ENCODE data around the gene ITGAD.
"Not testable (repeated sequence)": the region's sequence is repeated elsewhere in the genome, so short reads cannot be mapped to it uniquely, and the experiment has no call there.

Gene ITGAD

DNA sequence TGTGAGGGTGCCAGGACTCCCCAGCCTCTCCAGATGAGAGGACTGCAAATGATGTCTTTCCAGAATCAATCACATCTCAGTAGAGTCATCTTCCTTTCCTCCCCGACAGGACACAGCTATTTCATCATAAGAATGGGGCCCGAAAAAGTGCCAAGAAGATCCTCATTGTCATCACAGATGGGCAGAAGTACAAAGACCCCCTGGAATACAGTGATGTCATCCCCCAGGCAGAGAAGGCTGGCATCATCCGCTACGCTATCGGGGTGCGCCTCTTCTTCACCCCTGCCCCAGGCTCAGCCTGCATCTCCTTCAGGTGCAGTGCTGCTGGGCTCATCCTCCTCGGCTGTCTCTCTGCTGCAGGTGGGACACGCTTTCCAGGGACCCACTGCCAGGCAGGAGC, 14.3 kb downstream of the ITGAD start:
- FAIRE-seq = no peak

- FAIRE-seq = no peak
These were observed 16.3 kb downstream of the ITGAD start for GRCh38 chr16:31409433-31409832.

GRCh38 chr16:31410082-31410481, 16.9 kb downstream of the ITGAD start:
- FAIRE-seq = no peak

GRCh38 chr16:31411024-31411844, 18.1 kb downstream of the ITGAD start:
- no peak for FAIRE-seq

GRCh38 chr16:31412750-31413149, 19.6 kb downstream of the ITGAD start:
- FAIRE-seq = no peak

- FAIRE-seq = no peak
These were observed 20.2 kb downstream of the ITGAD start for GRCh38 chr16:31413381-31413780.

DNA sequence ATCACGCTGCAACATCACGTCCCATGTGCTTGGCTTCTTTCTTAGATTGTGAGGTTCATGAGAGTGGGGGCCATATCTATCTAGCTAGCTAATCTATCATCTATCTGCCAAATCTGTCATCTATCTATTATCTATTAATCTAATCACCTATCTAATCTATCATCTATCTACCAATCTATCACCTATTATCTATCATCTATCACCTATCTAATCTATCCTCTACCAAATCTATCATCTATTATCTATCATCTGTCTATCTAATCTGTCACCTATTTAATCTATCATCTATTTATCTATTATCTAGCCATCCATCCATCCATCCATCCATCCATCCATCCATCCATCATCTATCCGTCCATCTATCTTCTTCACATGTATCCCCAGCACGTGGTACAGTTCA, 20.8 kb downstream of the ITGAD start:
- FAIRE-seq = no peak

- no peak for FAIRE-seq
These were observed 21.6 kb downstream of the ITGAD start for GRCh38 chr16:31414706-31415105.

DNA sequence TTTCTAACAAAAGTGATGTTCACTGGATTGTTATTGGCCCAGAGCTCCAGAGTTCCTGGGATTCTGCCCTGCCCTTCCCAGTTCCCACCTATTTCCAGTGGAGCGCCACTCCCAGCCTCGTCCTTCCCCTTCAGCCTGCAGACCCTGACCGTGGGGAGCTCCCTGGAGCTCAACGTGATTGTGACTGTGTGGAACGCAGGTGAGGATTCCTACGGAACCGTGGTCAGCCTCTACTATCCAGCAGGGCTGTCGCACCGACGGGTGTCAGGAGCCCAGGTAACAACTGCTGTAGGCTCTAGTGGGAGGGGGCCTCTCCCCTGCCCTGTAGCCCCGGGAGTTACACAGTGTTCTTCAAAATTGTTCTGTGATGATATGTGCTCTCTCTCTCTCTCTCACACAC, 23.2 kb downstream of the ITGAD start:
- FAIRE-seq = no peak

GRCh38 chr16:31417036-31417435, 23.9 kb downstream of the ITGAD start:
- FAIRE-seq = not testable (repeated sequence)

DNA sequence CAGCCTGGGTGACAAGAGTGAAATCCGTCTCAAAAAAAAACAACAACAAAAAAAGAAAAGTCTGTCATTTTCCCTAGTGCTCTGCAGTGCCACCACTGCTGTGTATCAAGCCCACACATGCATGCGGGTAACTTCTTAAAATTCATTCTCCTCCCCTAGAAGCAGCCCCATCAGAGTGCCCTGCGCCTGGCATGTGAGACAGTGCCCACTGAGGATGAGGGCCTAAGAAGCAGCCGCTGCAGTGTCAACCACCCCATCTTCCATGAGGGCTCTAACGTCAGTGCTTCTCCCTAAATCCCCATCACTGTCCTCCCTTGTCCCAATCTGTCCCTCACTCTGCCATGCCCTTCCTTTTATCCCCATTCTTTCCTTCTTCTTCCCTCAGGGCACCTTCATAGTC, 24.8 kb downstream of the ITGAD start:
- no peak for FAIRE-seq

GRCh38 chr16:31420037-31420436, 26.9 kb downstream of the ITGAD start:
- FAIRE-seq = no peak

DNA sequence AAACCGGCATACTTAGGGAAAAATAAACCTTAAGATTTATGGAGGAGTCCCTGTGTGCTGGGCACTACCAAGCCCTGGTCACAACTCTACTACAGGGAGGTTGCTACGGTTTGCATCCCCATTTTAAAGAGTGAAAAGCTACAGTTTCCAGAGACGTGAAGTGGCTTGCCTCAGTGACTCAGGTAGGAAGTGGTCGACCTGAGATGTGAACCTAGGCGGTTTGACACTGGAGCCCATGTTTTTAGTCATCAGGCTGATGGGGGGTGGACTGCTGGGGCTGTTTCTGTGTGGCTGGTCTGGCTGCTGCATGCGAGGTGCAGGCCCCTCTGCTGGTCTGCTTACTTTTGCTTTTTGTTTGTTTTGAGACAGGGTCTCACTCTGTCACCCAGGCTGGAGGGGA, 28.5 kb downstream of the ITGAD start:
- no peak for FAIRE-seq

DNA sequence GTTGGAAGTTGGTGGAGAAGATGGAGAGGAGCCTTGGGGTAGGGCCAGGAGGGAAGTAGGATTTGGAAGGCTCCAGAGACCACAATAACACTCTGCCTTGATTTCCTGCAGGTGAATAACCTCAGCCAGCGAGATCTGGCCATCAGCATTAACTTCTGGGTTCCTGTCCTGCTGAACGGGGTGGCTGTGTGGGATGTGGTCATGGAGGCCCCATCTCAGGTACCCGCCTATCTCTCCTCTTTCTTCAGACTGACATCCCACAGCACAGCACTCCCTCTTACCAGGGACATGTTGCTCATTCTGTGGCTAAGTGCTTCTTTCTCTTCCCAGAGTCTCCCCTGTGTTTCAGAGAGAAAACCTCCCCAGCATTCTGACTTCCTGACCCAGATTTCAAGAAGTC, 30.1 kb downstream of the ITGAD start:
- no peak for FAIRE-seq

- no peak for FAIRE-seq
These were observed 30.7 kb downstream of the ITGAD start for GRCh38 chr16:31423801-31424200.

DNA sequence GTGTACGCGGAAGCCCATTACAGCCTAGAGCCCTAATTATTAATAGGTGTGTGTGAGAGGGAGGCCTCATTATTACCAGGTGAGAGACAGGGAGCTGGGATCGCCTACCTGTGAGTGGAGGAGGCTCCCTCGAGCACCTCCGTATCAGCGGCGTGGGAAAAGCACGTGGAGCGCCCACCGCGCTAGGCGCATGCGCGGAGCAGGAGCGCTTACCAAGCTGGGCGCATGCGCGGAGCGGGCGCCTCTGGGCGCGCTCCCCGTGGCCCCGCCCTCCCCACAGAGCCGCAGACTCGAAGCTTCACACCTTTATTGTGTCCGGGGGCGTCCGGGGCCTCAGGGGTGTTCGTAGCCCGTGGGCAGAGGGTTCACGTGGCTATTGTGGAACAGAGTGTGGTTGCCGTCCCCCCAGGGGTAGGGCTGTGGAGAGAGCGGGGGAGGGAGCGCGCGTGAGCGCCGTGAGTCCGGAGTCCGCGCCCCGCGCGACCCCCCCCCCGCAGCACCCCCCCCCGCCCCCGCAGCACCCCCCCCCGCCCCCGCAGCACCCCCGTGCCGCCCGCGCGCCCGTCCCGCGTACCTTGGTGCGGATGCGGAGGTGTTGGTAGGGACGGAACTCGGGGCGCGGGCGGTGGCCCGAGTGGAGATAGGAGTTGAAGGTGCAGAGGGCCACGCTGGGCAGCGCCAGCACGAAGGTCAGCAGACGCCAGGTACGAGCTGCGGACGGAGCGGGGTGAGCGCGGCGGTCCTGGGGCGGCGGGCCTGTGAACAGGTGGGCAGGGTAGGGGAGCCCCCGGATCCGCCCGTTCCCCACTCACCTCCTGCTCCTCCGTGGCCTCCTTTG, 34.5 kb downstream of the ITGAD start:
- FAIRE-seq = no peak

- FAIRE-seq = no peak
These were observed 35.1 kb downstream of the ITGAD start, which contains the start of gene COX6A2 for GRCh38 chr16:31428279-31428597. Gene COX6A2, minus strand, starts transcription at chr16:31428360. Its CDS starts 35 bp downstream, at chr16:31428325.

GRCh38 chr16:31428638-31429247, 35.6 kb downstream of the ITGAD start:
- no peak for FAIRE-seq

DNA sequence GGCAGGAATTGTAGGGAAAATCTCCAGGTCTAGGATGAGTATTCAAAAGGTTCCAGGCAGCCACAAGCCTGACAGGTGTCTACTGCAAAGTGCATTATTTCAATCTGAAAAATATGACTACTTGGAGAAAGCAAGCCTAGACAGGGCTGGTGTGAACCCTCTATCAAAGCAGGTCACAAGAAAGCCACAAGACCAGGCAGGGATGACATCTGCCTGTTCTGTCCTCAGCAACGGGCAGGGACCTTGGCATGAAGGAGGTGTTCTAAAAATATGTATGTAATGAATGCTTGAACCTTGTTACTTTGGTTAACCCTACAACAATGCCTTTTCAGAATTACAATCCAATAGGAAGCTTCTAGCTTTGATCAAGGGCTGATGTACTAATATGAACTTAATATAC, 36.2 kb downstream of the ITGAD start:
- no peak for FAIRE-seq

DNA sequence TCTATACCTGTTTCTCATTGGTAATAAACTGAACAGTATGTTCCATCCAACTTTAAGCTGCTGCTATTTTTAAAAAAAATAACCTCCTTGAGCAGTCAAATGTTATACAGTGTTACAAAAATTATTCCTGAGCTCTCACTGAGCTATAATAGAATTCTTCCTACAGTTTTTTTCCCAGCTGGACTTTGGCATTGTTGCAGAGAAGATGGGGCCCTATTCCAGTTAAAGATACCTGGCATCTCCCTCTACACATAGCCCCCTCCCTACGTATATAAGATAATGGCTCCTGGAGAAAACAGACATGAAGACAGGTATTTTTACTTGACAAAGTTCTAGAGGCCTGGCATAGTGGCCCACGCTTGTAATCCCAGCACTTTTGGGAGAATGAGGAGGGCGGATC, 36.7 kb downstream of the ITGAD start:
- no peak for FAIRE-seq

- FAIRE-seq = no peak
These were observed 37.4 kb downstream of the ITGAD start for GRCh38 chr16:31430380-31431052.

DNA sequence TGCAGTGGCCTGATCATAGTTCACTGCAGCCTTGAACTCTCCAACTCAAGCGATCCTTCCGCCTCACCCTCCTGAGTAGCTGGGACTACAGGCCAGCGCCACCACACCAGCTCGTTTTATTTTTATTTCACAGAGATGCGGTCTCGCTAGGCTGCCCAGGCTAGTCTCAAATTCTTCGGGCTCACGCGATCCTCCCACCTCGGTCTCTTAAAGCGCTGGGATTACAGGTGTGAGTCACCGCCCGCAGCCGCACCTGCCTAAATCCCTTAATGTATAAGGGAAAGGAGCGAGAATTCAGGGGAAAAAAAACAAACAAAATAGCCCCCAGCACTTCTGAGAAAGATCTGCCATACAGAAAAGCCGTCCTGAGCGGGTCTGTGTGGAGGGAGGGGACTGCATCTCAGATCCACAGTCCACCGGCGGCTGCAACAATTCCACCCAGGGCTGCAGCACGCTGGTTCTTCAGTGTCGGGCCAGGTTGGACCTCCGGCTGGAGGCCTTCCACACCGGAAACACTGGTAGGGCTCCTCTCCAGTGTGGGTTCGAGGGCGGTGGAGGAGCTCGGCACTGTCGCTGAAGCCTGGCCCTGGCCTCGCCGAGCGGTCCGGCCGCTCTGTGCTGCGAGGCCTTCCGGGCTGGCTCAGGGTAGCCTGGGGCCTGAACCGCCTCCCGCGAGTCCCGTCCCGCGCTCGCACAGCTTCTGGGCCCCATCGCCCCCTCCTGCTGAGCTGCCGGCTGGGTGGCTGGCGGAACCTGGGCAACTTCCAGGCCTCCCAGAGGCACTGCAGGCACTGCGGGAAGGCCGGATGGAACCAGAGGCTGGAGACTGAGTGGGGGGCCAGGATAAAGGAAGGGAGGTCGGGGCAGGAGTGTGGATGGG, 42.4 kb downstream of the ITGAD start:
- FAIRE-seq = no peak

All from A204.1 (cell line).